K562 (cell line): ENCODE results near the gene AGBL1. TPM values are rescaled to one million over a fixed set of nuclear protein-coding genes. Genes with fewer than 3 reads are reported as not detected.

Source experiments
- ATAC-seq: fragments of 200-7000 bp; cut with Tn5 transposase; 3 replicates; pipeline ENCODE4 v1.9.1; 2020; ENCODE audit warnings: moderate library complexity
- BruUV-seq: library from RNA; stranded (reverse); fragments of 400-500 nt; replicated peaks from 2 replicates; lab custom pipeline; 2021; lab: Mats Ljungman, UMichigan
- CTCF ChIA-PET: fragments of 300-600 bp; formaldehyde crosslinking; extraction: SDS; loops from one replicate; lab custom pipeline; 2021; ENCODE audit warnings: low intra/inter-chr PET ratio; lab: Yijun Ruan, JAX
- POLR2A ChIA-PET: fragments of 300-600, 350-650 bp; sonication (Branson Sonifier 250); formaldehyde crosslinking; extraction: SDS; loops from one replicate; lab custom pipeline; 2021; ENCODE audit warnings: antibody characterized with exemption, inconsistent platforms; lab: Yijun Ruan, JAX
- DNase-seq, 4 experiments: peaks; one replicate each; pipeline versions ENCODE4 v3.0.0 to v3.0.0-alpha.2; 2011 to 2018; ENCODE audit warnings: low spot score in 3 of 4, mixed read lengths in 3 of 4; ENCODE audit errors: extremely low read depth in 1 of 4
- FAIRE-seq: peaks from 2 replicates; lab custom pipeline; 2011; peaks lifted over from hg19 to GRCh38; lab: Jason Lieb, UNC
- H2AFZ ChIP-seq: 2 replicates; pipeline ENCODE4 v1.6.0; 2011; ENCODE audit warnings: low read depth, low read length, control low read depth, inconsistent platforms
- H3K27ac ChIP-seq: fragments of 200-600 bp; 3 replicates; pipeline ENCODE4 v1.8.0; 2011; ENCODE audit warnings: low read depth, mild to moderate bottlenecking, control low read depth, inconsistent platforms, low read length, moderate library complexity, mixed read lengths; ENCODE audit errors: extremely low read depth
- H3K27me3 ChIP-seq, 2 experiments: fragments of 300-600 bp in 1 of 2; 2 replicates in 1 of 2; 3 replicates in 1 of 2; pipeline versions ENCODE4 v1.6.0 to v1.8.0; 2011; ENCODE audit warnings: inconsistent platforms in 2 of 2, low read length in 2 of 2, mild to moderate bottlenecking in 1 of 2, mixed read lengths in 1 of 2, moderate library complexity in 1 of 2; ENCODE audit not compliant: control insufficient read depth in 2 of 2, insufficient read depth in 2 of 2
- H3K36me3 ChIP-seq: fragments of 300-600 bp; 3 replicates; pipeline ENCODE4 v1.8.0; 2011; ENCODE audit warnings: mild to moderate bottlenecking, low read length, inconsistent platforms; ENCODE audit not compliant: control insufficient read depth, insufficient read depth
- H3K4me1 ChIP-seq, 2 experiments: fragments of 200-600 bp in 1 of 2; replicated peaks in 1 of 2; 2 replicates in 1 of 2; 3 replicates in 1 of 2; pipeline versions ENCODE4 v1.5.1 to v1.8.0; 2011; ENCODE audit warnings: inconsistent platforms in 2 of 2, low read length in 2 of 2, mild to moderate bottlenecking in 1 of 2, mixed read lengths in 1 of 2, moderate library complexity in 1 of 2; ENCODE audit not compliant: control insufficient read depth in 2 of 2, insufficient read depth in 2 of 2
- H3K4me2 ChIP-seq: 2 replicates; pipeline ENCODE4 v1.6.1; 2011; ENCODE audit warnings: low read length, control low read depth, inconsistent platforms, mixed read lengths; ENCODE audit not compliant: insufficient read depth
- H3K4me3 ChIP-seq: fragments of 200-600 bp; sonication (generic), shearing (Covaris generic); 2 replicates; pipeline ENCODE4 v1.5.1; 2016; ENCODE audit warnings: control low read depth, inconsistent platforms
- H3K79me2 ChIP-seq: fragments of 200-600 bp; 3 replicates; pipeline ENCODE4 v1.8.0; 2011; ENCODE audit warnings: low read length, inconsistent platforms; ENCODE audit not compliant: control insufficient read depth, insufficient read depth
- H3K9ac ChIP-seq, 2 experiments: 2 replicates each; pipeline versions ENCODE4 v1.6.0 to v1.6.1; 2011; ENCODE audit warnings: low read depth in 2 of 2, low read length in 2 of 2, control low read depth in 1 of 2, inconsistent platforms in 1 of 2, mild to moderate bottlenecking in 1 of 2, mixed read lengths in 1 of 2; ENCODE audit not compliant: insufficient read depth in 1 of 2
- H3K9me1 ChIP-seq: one replicate; pipeline ENCODE4 v1.6.0; 2011; ENCODE audit warnings: inconsistent platforms, mild to moderate bottlenecking, low read length, moderate library complexity; ENCODE audit not compliant: control insufficient read depth, insufficient read depth
- H3K9me3 ChIP-seq: replicated peaks from 2 replicates; pipeline ENCODE4 v1.5.1; 2011; ENCODE audit warnings: low read depth, low read length, inconsistent platforms; ENCODE audit not compliant: control insufficient read depth, insufficient read depth
- H4K20me1 ChIP-seq: replicated peaks from 2 replicates; pipeline ENCODE4 v1.6.1; 2011; ENCODE audit warnings: low read length, inconsistent platforms, mixed read lengths; ENCODE audit not compliant: control insufficient read depth, insufficient read depth
- CBFB ChIP-seq: sonication (generic); formaldehyde crosslinking; IDR thresholded peaks from 2 replicates; pipeline ENCODE4 v1.4.0; 2020; ENCODE audit warnings: mild to moderate bottlenecking, missing genetic modification reagents
- CHD1 ChIP-seq: fragments of 200-600 bp; sonication (generic); IDR thresholded peaks from one replicate; pipeline ENCODE4 v1.6.1; 2012; ENCODE audit warnings: mild to moderate bottlenecking, moderate library complexity, low read length, inconsistent platforms
- GTF2F1 ChIP-seq: IDR thresholded peaks from 2 replicates; pipeline ENCODE4 v1.6.1; 2011; ENCODE audit warnings: low read depth, low read length, improper control_type of control experiment
- KHSRP ChIP-seq: fragments of 450-650 bp; IDR thresholded peaks from 2 replicates; pipeline ENCODE4 v1.6.1; 2017
- MTA2 ChIP-seq: fragments of 450-650 bp; IDR thresholded peaks from 2 replicates; pipeline ENCODE4 v1.6.1; 2016; ENCODE audit warnings: low read depth
- SETDB1 ChIP-seq: IDR thresholded peaks from one replicate; pipeline ENCODE4 v1.6.1; 2012; ENCODE audit warnings: low read length, control low read depth, inconsistent platforms
- SMARCE1 ChIP-seq: fragments of 450-650 bp; IDR thresholded peaks from 2 replicates; pipeline ENCODE4 v1.7.1; 2016; ENCODE audit warnings: mild to moderate bottlenecking
- SRSF9 ChIP-seq: fragments of 200-400 bp; formaldehyde crosslinking; IDR thresholded peaks from 2 replicates; pipeline ENCODE4 v1.6.1; 2017; ENCODE audit warnings: low read depth, low read length, borderline replicate concordance
- ZNF124 ChIP-seq: sonication (generic); formaldehyde crosslinking; IDR thresholded peaks from 2 replicates; pipeline ENCODE4 v1.8.1; 2022; ENCODE audit warnings: missing genetic modification reagents
- ZNF324 ChIP-seq: fragments of 250-450 bp; sonication (Bioruptor Pico); IDR thresholded peaks from 2 replicates; pipeline ENCODE4 v1.4.0; 2020; ENCODE audit warnings: mild to moderate bottlenecking
- ZNF79 ChIP-seq: fragments of 250-450 bp; sonication (Bioruptor Pico); IDR thresholded peaks from 2 replicates; pipeline ENCODE4 v1.4.0; 2020; ENCODE audit warnings: low read depth, mild to moderate bottlenecking, moderate library complexity
- ZSCAN32 ChIP-seq: fragments of 450-650 bp; formaldehyde crosslinking; IDR thresholded peaks from 2 replicates; pipeline ENCODE4 v1.4.0; 2020; ENCODE audit warnings: mild to moderate bottlenecking, moderate library complexity
- WGBS: fragments of 100-300 bp; shearing (Covaris generic); methylation state at CpG from one replicate; pipeline ENCODE4 v1.1.6; 2016; ENCODE audit warnings: low coverage, mixed read lengths; ENCODE audit not compliant: insufficient coverage; ENCODE audit errors: missing lambda C conversion rate; 5-methylcytosine and 5-hydroxymethylcytosine counted together
- in situ Hi-C: fragments of 300-500 bp; cut with MboI; formaldehyde crosslinking; loops from 4 replicates; pipeline ENCODE4 v1.15.0; 2018; ENCODE audit warnings: inconsistent platforms, mixed read lengths
- intact Hi-C: fragments of 100-400 bp; cut with micrococcal nuclease; formaldehyde crosslinking; loops from 2 replicates; pipeline ENCODE4 v1.14.2; 2022
- polyA plus RNA-seq, 8 experiments: library from polyadenylated mRNA; depleted of rRNA in 4 of 8; stranded (reverse) in 5 of 8; unstranded in 3 of 8; fragments of >200 nt; fragmentation: Nextera tagmentation in 2 of 8; fragmentation: Illumina TruSeq in 1 of 8; extraction: Ambion mirVana in 2 of 8; extraction: Trizol in 1 of 8; gene quantifications; 2 replicates each; pipeline versions ENCODE4 v1.2.1 to v1.2.3, GENCODE V29; 2011 to 2014; ENCODE audit warnings: inconsistent platforms in 1 of 8, missing spikeins in 1 of 8
- total RNA-seq, 7 experiments: library from RNA; depleted of rRNA in 6 of 7; stranded (reverse); fragments of >200 nt in 6 of 7; fragmentation: Illumina TruSeq in 2 of 7; extraction: Trizol in 2 of 7; gene quantifications; 2 replicates each; pipeline versions ENCODE4 v1.2.1 to v1.2.3, GENCODE V29; 2011 to 2021; ENCODE audit warnings: low replicate concordance in 1 of 7
- TF ChIP-seq, protein P1 (sequence below): sonication (generic); formaldehyde crosslinking; IDR thresholded peaks from 2 replicates; pipeline ENCODE4 v1.8.1; 2022; ENCODE audit warnings: missing genetic modification reagents
- TF ChIP-seq, protein P2 (sequence below): fragments of 450-650 bp; IDR thresholded peaks from 2 replicates; pipeline ENCODE4 v1.6.1; 2016
- TF ChIP-seq, protein P3 (sequence below): fragments of 450-650 bp; IDR thresholded peaks from 2 replicates; pipeline ENCODE4 v1.7.1; 2018; ENCODE audit warnings: mild to moderate bottlenecking, low read depth; ENCODE audit not compliant: partially characterized antibody
- TF ChIP-seq, protein P4 (sequence below): fragments of 250-450 bp; sonication (Bioruptor Pico); IDR thresholded peaks from 2 replicates; pipeline ENCODE4 v1.4.0; 2020; ENCODE audit warnings: mild to moderate bottlenecking

Gene AGBL1
- total and polyA plus RNA-seq, 9 of the 15 experiments (the other 6 are each of a cell fraction or from before 2014, with no cell fraction given), result not detected

DNA sequence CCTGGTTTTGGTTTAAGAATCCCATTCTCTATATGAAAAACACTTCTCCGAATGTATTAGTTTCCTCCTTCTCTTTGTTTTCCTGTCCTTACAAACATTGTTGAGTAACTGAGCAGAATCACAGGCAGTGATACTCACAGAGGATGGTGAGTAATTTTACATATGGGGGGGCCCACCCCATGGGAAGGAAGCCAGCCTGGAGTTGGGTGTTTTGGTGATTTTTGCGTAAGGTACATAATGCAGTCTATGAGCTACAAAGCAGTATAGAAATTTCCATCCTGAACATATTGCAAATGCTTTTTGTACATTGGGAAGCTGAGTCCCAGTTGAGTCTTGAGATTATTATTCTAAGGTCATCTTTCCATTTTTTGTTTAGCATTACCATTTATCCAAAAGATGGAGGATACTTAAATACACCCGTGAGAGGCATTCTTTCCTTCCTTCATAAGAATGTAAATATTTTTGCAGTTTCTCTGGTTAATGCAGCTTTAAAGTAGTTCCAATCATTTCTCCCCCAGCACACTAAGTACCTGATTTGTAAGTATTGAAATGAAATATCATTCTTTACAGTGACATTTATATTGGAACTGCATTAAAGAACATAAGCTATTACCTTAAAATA, 476.8 kb downstream of the AGBL1 start:
- in situ Hi-C loops, result no loop called here
- Histone ChIP-seq H3K4me2 (no peak overlapping the region), H3K9ac (no peak overlapping the region), H2AFZ (no peak overlapping the region), H3K36me3 (no peaks in the 10 kb centered on the region), H3K27me3 (no peaks in the 10 kb centered on the region), H3K27ac (no peak overlapping the region), H3K4me1 (no peaks in the 10 kb centered on the region), H3K79me2 (no peaks in the 10 kb centered on the region), H3K4me3 (no peak overlapping the region), H4K20me1 (no peaks in the 10 kb centered on the region), H3K9me3 (no peaks in the 10 kb centered on the region; the same call in 1 of the 2 replicates), H3K9me1 (no peaks in the 10 kb centered on the region)
- POLR2A ChIA-PET, result no interaction called here
- DNase-seq (no peak), ATAC-seq (no peak), FAIRE-seq (no peak)
- no peak for TF ChIP-seq CHD1
- TF ChIP-seq GTF2F1, result no peak
- TF ChIP-seq SRSF9, result no peak
- TF ChIP-seq KHSRP, result no peak
- TF ChIP-seq, protein P1, sequence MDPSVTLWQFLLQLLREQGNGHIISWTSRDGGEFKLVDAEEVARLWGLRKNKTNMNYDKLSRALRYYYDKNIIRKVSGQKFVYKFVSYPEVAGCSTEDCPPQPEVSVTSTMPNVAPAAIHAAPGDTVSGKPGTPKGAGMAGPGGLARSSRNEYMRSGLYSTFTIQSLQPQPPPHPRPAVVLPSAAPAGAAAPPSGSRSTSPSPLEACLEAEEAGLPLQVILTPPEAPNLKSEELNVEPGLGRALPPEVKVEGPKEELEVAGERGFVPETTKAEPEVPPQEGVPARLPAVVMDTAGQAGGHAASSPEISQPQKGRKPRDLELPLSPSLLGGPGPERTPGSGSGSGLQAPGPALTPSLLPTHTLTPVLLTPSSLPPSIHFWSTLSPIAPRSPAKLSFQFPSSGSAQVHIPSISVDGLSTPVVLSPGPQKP (CRISPR knock-in tag), result no peak
- TF ChIP-seq ZNF124 (CRISPR knock-in tag), result no peak
- TF ChIP-seq SMARCE1, result no peak
- TF ChIP-seq, protein P2, sequence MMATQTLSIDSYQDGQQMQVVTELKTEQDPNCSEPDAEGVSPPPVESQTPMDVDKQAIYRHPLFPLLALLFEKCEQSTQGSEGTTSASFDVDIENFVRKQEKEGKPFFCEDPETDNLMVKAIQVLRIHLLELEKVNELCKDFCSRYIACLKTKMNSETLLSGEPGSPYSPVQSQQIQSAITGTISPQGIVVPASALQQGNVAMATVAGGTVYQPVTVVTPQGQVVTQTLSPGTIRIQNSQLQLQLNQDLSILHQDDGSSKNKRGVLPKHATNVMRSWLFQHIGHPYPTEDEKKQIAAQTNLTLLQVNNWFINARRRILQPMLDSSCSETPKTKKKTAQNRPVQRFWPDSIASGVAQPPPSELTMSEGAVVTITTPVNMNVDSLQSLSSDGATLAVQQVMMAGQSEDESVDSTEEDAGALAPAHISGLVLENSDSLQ, result no peak
- TF ChIP-seq, protein P3, sequence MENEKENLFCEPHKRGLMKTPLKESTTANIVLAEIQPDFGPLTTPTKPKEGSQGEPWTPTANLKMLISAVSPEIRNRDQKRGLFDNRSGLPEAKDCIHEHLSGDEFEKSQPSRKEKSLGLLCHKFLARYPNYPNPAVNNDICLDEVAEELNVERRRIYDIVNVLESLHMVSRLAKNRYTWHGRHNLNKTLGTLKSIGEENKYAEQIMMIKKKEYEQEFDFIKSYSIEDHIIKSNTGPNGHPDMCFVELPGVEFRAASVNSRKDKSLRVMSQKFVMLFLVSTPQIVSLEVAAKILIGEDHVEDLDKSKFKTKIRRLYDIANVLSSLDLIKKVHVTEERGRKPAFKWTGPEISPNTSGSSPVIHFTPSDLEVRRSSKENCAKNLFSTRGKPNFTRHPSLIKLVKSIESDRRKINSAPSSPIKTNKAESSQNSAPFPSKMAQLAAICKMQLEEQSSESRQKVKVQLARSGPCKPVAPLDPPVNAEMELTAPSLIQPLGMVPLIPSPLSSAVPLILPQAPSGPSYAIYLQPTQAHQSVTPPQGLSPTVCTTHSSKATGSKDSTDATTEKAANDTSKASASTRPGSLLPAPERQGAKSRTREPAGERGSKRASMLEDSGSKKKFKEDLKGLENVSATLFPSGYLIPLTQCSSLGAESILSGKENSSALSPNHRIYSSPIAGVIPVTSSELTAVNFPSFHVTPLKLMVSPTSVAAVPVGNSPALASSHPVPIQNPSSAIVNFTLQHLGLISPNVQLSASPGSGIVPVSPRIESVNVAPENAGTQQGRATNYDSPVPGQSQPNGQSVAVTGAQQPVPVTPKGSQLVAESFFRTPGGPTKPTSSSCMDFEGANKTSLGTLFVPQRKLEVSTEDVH, result no peak
- no peak for TF ChIP-seq ZNF324 (CRISPR knock-in tag)
- no peak for TF ChIP-seq CBFB (CRISPR knock-in tag)
- no peak for TF ChIP-seq MTA2
- TF ChIP-seq, protein P4, sequence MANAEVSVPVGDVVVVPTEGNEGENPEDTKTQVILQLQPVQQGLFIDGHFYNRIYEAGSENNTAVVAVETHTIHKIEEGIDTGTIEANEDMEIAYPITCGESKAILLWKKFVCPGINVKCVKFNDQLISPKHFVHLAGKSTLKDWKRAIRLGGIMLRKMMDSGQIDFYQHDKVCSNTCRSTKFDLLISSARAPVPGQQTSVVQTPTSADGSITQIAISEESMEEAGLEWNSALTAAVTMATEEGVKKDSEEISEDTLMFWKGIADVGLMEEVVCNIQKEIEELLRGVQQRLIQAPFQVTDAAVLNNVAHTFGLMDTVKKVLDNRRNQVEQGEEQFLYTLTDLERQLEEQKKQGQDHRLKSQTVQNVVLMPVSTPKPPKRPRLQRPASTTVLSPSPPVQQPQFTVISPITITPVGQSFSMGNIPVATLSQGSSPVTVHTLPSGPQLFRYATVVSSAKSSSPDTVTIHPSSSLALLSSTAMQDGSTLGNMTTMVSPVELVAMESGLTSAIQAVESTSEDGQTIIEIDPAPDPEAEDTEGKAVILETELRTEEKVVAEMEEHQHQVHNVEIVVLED (CRISPR knock-in tag), result no peak
- TF ChIP-seq ZNF79, result no peak
- TF ChIP-seq ZSCAN32 (CRISPR knock-in tag), result no peak
- TF ChIP-seq SETDB1, result no peak
- intact Hi-C loops, result no loop called here
- BruUV-seq, result no TSS peak
- WGBS, result 8% methylated on average over 3 of the region's 3 CpGs
- CTCF ChIA-PET, result no interaction called here
